GM18505 (cell line): ENCODE measurements around the gene MMS22L.

Source experiments
- ATAC-seq: cut with Tn5 transposase; IDR thresholded peaks from one replicate; pipeline ENCODE4 v1.9.1; 2021; ENCODE audit not compliant: unreplicated experiment
- POLR2A ChIP-seq: IDR thresholded peaks from 4 replicates; pipeline ENCODE4 v1.6.1; 2011; ENCODE audit warnings: borderline replicate concordance; ENCODE audit not compliant: insufficient read depth, insufficient read length; ENCODE audit errors: extremely low read depth

Gene MMS22L, protein sequence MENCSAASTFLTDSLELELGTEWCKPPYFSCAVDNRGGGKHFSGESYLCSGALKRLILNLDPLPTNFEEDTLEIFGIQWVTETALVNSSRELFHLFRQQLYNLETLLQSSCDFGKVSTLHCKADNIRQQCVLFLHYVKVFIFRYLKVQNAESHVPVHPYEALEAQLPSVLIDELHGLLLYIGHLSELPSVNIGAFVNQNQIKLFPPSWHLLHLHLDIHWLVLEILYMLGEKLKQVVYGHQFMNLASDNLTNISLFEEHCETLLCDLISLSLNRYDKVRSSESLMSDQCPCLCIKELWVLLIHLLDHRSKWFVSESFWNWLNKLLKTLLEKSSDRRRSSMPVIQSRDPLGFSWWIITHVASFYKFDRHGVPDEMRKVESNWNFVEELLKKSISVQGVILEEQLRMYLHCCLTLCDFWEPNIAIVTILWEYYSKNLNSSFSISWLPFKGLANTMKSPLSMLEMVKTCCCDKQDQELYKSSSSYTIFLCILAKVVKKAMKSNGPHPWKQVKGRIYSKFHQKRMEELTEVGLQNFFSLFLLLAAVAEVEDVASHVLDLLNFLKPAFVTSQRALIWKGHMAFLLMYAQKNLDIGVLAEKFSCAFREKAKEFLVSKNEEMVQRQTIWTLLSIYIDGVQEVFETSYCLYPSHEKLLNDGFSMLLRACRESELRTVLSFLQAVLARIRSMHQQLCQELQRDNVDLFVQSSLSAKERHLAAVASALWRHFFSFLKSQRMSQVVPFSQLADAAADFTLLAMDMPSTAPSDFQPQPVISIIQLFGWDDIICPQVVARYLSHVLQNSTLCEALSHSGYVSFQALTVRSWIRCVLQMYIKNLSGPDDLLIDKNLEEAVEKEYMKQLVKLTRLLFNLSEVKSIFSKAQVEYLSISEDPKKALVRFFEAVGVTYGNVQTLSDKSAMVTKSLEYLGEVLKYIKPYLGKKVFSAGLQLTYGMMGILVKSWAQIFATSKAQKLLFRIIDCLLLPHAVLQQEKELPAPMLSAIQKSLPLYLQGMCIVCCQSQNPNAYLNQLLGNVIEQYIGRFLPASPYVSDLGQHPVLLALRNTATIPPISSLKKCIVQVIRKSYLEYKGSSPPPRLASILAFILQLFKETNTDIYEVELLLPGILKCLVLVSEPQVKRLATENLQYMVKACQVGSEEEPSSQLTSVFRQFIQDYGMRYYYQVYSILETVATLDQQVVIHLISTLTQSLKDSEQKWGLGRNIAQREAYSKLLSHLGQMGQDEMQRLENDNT

DNA sequence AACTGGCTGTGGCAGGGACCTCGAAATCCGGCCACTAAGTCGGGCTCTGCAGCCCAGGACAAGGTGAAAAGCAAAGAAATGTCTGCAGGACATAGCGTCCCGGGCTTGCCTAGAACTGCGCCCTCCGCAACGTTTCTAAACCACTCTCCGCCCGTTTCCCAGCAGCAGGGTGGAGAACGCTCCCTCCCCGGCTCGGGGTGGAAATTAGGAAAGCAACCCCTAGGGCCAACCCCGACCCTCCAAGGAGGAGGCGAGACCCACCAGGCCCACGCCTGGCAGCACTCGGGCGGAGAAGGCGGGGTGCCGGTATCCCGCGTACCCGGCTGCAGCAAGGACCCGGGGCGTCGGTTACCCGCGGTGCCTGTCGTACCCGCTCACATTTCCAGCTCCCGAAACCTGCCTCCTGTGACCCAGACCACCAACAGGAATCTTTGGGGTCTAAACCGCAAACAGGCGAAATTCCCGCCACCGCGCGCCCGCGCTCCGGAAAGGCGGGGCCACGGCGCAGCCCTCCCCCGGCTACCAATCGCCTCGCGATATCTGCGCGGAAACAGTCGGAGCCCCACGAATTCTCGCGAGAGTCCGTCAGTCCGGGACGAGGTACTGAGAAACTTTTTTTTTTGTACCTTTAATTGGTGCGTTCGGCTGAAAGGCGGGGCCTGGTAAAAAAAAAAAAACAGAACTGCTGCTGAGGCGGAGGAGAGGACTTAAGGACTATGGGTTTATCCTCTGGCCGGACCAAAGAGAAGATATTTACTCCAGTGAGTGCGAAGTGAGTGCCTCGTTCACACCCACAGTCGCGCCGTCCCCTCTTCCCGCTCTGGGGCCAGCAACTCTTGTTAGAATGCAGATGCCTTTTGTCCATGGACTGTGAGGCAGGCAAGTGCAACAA, at the start of gene MMS22L:
TSS of gene MMS22L (minus strand) at position 491 of the 892 bp plus-strand sequence. CDS start 739 bp downstream, outside the sequence.
- peak; percentile 43 for TF ChIP-seq POLR2A

DNA sequence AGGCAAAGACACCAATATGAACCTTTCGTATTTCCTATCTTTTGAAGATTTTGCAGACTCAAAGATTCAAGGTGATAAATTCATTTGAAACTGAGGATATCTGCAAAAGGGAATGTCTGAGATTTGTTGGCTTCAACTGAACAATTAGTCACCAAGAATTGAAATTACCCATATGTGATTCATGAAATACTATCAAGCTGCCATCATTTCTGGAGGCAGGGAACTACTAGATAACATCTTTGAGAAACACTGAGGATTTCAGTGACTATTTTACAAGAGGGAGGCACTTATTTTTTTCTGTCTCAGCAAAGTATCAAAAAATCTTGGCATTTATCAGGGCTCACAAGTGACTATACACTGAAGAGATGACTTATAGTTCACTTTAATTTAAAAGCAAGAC, 39.8 kb upstream of the MMS22L start:
- no peak for ATAC-seq
- TF ChIP-seq POLR2A: no peak

More for the DNA sequence above, at the start of gene MMS22L:
- peak; percentile 98 for ATAC-seq

DNA sequence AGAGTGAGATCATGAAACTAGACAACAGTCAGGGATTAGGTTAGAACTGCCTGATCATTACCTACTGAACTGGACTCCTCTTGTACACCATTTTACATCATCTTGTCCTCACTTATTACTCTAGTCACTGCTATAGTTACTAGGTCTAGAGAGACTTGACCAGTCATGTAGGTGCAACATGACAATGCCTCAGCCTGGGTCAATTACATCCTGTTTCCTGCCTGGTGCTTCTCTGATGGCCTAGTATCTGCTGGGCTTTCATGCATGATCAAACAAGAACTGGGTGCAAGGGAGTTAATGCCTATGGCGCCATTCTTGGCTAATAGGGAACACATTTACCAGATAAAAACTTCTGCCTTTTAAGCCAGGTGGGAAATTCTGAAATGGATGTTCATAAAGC, 39.2 kb upstream of the MMS22L start:
- no peak for TF ChIP-seq POLR2A
- no peak for ATAC-seq

DNA sequence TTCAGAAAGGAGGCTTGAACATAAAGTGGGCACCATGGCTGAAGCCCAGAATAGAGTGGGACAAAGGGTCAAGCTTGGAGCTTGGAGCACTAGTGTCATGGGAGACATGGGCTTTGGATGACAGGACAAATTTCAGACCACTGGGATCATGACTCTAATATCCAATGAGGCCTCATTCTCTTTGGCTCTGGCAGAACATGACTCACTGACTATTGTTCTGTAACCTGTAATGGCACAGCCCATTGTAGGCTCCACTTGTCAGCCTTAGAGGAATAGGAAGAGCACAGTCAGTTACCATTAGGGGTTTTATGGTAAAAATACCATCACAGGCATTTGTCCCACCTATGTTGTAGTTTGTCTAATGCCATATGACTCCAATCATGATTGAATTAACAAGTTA, 34.0 kb upstream of the MMS22L start:
- ATAC-seq: no peak
- TF ChIP-seq POLR2A: no peak

DNA sequence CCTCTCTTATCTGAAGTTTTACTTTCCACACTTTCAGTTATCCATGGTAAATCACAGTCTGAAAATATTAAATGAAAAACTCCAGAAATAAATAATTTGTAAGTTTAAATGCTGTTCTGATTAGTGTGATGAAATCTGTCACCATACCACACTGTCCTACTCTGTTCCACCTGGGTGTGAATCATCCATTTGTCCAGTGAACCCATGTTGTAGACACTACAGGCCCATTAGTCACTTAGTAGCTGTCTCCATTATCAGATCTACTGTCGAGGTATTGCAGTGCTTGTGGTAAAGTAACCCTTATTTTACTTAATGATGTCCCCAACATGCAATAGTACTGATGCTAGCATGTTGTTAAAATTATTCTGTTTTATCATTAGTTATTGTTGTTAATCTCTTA, 29.2 kb upstream of the MMS22L start:
- ATAC-seq: no peak
- TF ChIP-seq POLR2A: no peak

DNA sequence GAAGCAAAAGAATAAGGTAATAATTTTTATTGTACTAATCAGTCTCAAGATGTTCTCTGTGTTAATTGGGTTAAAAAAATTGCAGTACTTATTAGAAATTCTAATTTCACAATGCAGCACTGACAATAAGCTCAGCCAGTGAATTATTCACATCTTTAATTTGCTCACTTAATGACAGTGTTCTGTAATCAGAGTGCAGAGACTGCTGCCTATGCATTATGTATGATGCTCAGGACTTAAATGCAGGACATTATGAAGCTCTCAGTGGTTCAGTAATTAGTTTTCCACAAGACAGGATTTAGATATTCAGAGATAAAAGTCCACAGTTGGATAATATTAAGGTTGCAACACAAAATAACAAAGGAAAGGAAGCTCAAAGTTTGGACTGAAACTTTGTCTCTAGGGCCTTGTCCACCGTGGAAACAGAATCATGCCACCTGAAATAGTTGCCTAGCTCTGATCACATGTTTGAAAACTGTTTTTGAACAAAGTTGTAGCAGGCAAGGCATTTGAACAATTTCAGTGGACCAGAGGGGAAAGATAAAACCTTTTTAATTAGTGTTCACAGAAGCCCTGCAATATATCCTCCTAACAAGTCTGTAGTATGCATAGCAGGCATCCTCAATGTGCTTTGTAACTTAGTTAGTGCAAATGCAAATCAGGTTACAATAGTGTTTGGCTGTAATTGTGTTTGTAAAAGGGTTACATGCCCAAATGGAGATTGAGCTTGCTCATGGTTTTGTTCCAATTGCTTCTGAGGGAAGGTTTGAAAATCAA, 23.7 kb upstream of the MMS22L start:
- TF ChIP-seq POLR2A: no peak
- no peak for ATAC-seq

DNA sequence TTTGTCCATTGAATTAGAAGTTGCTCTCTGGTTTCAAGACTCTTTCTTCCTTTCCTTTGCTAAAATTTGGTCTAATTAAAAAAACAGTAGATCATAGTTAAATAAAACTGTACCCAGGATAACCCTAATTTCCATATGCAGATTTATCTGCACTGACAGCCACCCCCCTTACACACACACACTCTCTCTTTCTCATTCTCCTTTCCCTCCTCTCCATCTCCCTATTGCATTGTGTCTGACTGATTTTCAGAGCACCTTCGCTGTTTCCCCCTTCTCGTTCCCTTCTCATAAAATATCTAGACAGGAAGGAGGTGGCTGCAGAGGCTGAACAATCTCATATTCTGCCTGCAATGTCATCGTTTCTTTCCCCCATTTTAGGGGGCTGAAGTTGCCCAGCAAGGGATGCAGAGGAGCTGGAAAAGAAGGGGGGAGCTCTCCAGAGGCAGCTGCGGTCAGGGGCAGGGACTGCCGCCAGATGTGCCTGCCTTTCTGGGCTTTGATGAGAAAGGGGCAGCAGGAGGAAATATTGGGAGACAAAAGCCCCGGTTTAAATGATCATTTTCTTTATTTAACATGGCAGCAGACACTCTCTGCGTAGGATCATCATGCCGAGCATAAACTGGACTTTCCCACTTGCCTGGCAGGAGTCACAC, 22.5 kb upstream of the MMS22L start:
- ATAC-seq: no peak
- TF ChIP-seq POLR2A: no peak

DNA sequence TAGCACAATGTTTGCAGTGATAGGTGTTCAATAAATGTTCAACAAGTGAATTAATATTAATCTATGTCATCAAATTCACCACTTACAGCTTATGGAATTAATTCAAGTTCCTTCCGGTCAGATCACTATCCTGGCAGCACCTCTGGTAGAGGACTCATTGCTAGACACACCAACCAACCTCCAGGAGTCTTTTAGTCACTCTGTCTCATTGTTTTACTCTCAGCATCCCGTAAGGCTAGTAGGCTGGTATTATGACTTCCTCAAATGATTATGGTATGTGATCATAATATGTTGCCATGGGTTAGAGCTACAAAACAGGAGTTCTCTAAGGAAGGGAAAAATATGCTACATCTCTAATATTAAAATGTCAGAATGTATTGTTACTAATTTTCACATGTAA, 21.7 kb upstream of the MMS22L start:
- TF ChIP-seq POLR2A: no peak
- ATAC-seq: no peak

DNA sequence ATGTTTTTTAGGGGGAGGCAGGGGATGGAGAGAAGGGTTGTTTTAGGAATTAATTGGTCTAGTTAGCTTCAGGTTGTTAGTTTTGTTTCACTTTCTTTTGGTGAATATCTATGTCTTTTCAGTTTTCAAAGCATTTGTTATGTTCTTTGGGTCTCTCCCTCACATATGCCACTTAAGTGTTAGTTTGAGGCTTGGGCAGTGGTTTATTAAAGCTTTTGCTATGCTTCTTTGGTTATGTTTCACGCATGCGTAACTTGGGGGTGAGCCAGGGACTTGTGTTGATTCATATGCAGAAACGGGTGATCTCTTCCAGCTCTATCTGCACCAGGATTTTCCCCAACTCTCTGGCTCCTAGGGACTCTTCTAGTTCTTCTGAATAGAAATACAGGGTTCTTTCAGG, 11.4 kb upstream of the MMS22L start:
- no peak for TF ChIP-seq POLR2A
- ATAC-seq: no peak

DNA sequence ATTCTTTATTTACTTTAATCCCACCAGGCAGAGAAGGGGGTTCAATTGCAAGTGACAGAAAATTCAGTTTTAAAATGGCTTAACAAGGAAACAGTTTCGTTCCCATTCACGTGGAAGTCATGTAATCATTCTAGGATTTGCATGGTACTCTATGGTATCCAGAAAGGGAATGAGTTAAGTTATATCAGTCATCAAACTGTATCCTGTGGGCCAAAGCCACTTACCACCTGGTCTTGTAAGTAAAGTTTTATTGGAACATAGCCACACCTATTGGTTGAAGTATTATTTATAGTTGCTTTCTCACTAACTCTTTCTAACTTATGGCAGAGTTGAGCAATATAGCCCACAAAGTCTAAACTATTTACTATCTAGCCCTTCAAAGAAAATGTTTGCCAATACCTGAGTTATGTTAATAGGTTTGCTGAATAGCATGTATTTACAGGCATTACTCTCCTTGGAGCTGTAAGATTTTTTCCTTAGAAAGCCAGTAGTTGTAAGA, 10.2 kb upstream of the MMS22L start:
- no peak for TF ChIP-seq POLR2A
- ATAC-seq: no peak

DNA sequence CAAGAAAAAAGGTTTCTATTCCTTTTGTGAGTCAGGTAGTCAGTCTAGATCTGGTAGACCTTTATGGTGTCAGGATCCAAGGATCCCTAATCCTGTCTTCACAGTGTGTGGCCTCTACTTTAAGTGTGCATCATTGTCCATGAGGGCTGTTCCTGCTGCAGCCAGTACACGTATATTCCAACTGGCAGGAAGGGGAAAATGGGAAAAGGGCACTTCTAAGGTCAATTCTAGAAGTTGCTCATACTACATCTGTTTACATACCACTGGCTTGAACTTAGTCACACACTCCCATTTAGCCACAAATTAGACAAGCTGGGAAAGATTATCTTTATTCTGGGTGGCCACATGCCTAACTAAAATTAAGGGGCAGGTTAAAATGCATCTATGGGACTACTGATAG, 9.7 kb upstream of the MMS22L start:
- ATAC-seq: no peak
- no peak for TF ChIP-seq POLR2A
